Panc1 (cell line): Measurements from ENCODE around the gene ANKH. TPM values are rescaled to one million over a fixed set of nuclear protein-coding genes. Genes with fewer than 3 reads are reported as not detected.

ENCODE experiments used
- ATAC-seq: fragments of 200-7000 bp; cut with Tn5 transposase; 2 replicates; pipeline ENCODE4 v1.9.1; 2020; ENCODE audit warnings: mild to moderate bottlenecking, moderate library complexity
- BruUV-seq: library from RNA; stranded (reverse); fragments of 400-500 nt; replicated peaks from 2 replicates; lab custom pipeline; 2021; lab: Mats Ljungman, UMichigan
- CTCF ChIA-PET: fragments of 300-600 bp; sonication (Branson Sonifier 250); formaldehyde crosslinking; loops from one replicate; lab custom pipeline; 2022; ENCODE audit warnings: antibody characterized with exemption; lab: Charles Lee
- POLR2A ChIA-PET: fragments of 300-600 bp; sonication (Branson Sonifier 250); formaldehyde crosslinking; loops from one replicate; lab custom pipeline; 2022; ENCODE audit warnings: antibody characterized with exemption; lab: Charles Lee
- DNase-seq: peaks from one replicate; pipeline ENCODE4 v3.0.0-alpha.2; 2010; ENCODE audit warnings: low read depth, low spot score
- H3K27ac ChIP-seq: 2 replicates; pipeline ENCODE4 v1.5.1; 2011; ENCODE audit warnings: mild to moderate bottlenecking, low read length, inconsistent platforms
- H3K27me3 ChIP-seq: fragments of 200-500 bp; sonication (Bioruptor generic); 2 replicates; pipeline ENCODE4 v1.6.0; 2014; ENCODE audit warnings: low read length, inconsistent platforms; ENCODE audit not compliant: control insufficient read depth, insufficient read depth
- H3K36me3 ChIP-seq: fragments of 200-500 bp; sonication (Bioruptor generic); 2 replicates; pipeline ENCODE4 v1.5.1; 2014; ENCODE audit warnings: inconsistent platforms, mild to moderate bottlenecking, low read length, moderate library complexity; ENCODE audit not compliant: control insufficient read depth, insufficient read depth
- H3K4me1 ChIP-seq: 2 replicates; pipeline ENCODE4 v1.5.1; 2011; ENCODE audit warnings: inconsistent platforms, mild to moderate bottlenecking, low read length, moderate library complexity; ENCODE audit not compliant: control insufficient read depth, insufficient read depth
- H3K4me3 ChIP-seq, 2 experiments: 2 replicates each; pipeline ENCODE4 v1.5.1; 2011 to 2012; ENCODE audit warnings: low read depth in 2 of 2, low read length in 2 of 2, mild to moderate bottlenecking in 2 of 2, inconsistent platforms in 1 of 2, moderate library complexity in 1 of 2
- H3K9me3 ChIP-seq: fragments of 200-500 bp; sonication (Bioruptor generic); 2 replicates; pipeline ENCODE4 v1.5.1; 2014; ENCODE audit warnings: low read depth, mild to moderate bottlenecking, inconsistent platforms, low read length, moderate library complexity; ENCODE audit not compliant: control insufficient read depth, insufficient read depth
- CTCF ChIP-seq: fragments of 450-650 bp; IDR thresholded peaks from 2 replicates; pipeline ENCODE4 v1.5.1; 2017; ENCODE audit warnings: mild to moderate bottlenecking
- POLR2AphosphoS5 ChIP-seq: IDR thresholded peaks from 2 replicates; pipeline ENCODE4 v1.6.1; 2012; ENCODE audit warnings: mild to moderate bottlenecking, low read depth, low read length, moderate library complexity
- SIN3A ChIP-seq: IDR thresholded peaks from 2 replicates; pipeline ENCODE4 v1.6.1; 2012; ENCODE audit warnings: low read depth, mild to moderate bottlenecking, low read length, moderate library complexity, borderline replicate concordance; ENCODE audit not compliant: insufficient read depth
- TCF7L2 ChIP-seq: IDR thresholded peaks from 2 replicates; pipeline ENCODE4 v1.6.1; 2011; ENCODE audit warnings: mild to moderate bottlenecking, low read depth, low read length, inconsistent platforms
- in situ Hi-C: cut with HindIII; loops from 2 replicates; pipeline ENCODE4 v1.10.0; 2016; ENCODE audit warnings: low sequenced_read_pairs, low pct_unique_long_range_greater_than_20kb
- intact Hi-C: fragments of 100-400 bp; cut with micrococcal nuclease; formaldehyde crosslinking; loops from one replicate; pipeline ENCODE4 v1.10.0; 2022; ENCODE audit not compliant: unreplicated experiment
- total RNA-seq: library from RNA; stranded (reverse); gene quantifications from one replicate; pipeline ENCODE4 v1.2.1, GENCODE V29; 2021; ENCODE audit not compliant: unreplicated experiment
- TF ChIP-seq, protein P1 (sequence below), 2 experiments: IDR thresholded peaks; 2 replicates each; pipeline ENCODE4 v1.6.1; 2011 to 2012; ENCODE audit warnings: low read depth in 2 of 2, control low read depth in 1 of 2, low read length in 1 of 2, mild to moderate bottlenecking in 1 of 2, moderate library complexity in 1 of 2; ENCODE audit not compliant: insufficient read depth in 1 of 2

Gene ANKH
- total RNA-seq, 1 experiment from 2014 or later: 11.2 TPM

- ATAC-seq (no peak), DNase-seq (peak; percentile 8)
- Histone ChIP-seq H3K9me3 (no peaks in the 10 kb centered on the region), H3K4me3 (no peak overlapping the region), H3K36me3 (no peaks in the 10 kb centered on the region), H3K27me3 (peaks cover 3% of the 10 kb centered on the region; the same call in 1 of the 2 replicates), H3K4me1 (no peaks in the 10 kb centered on the region), H3K27ac (no peak overlapping the region)
- in situ Hi-C loops (no loop called here), intact Hi-C loops (loop anchor here (5.0 kb wide), 1 partner anchor 677 kb away; no protein-coding TSS in a partner anchor)
- BruUV-seq: no TSS peak
- ChIA-PET POLR2A (no interaction called here), CTCF (no interaction called here)
- TF ChIP-seq SIN3A (no peak), TCF7L2 (no peak), CTCF (no peak), POLR2AphosphoS5 (no peak)
- TF ChIP-seq, protein P1, sequence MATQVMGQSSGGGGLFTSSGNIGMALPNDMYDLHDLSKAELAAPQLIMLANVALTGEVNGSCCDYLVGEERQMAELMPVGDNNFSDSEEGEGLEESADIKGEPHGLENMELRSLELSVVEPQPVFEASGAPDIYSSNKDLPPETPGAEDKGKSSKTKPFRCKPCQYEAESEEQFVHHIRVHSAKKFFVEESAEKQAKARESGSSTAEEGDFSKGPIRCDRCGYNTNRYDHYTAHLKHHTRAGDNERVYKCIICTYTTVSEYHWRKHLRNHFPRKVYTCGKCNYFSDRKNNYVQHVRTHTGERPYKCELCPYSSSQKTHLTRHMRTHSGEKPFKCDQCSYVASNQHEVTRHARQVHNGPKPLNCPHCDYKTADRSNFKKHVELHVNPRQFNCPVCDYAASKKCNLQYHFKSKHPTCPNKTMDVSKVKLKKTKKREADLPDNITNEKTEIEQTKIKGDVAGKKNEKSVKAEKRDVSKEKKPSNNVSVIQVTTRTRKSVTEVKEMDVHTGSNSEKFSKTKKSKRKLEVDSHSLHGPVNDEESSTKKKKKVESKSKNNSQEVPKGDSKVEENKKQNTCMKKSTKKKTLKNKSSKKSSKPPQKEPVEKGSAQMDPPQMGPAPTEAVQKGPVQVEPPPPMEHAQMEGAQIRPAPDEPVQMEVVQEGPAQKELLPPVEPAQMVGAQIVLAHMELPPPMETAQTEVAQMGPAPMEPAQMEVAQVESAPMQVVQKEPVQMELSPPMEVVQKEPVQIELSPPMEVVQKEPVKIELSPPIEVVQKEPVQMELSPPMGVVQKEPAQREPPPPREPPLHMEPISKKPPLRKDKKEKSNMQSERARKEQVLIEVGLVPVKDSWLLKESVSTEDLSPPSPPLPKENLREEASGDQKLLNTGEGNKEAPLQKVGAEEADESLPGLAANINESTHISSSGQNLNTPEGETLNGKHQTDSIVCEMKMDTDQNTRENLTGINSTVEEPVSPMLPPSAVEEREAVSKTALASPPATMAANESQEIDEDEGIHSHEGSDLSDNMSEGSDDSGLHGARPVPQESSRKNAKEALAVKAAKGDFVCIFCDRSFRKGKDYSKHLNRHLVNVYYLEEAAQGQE (IDR thresholded peaks at IDR 0.05; ENCODE audit: insufficient read depth in 1 of 2, low read depth in 2 of 2, low read length in 1 of 2): no peak
Measured at GRCh38 chr5:14864181-14864812, 7.3 kb downstream of the ANKH start.

- no peak for ATAC-seq
- H3K9me3 ChIP-seq: no peaks in the 10 kb centered on the region
- intact Hi-C loops (loop anchor here (5.0 kb wide), 1 partner anchor 676 kb away; no protein-coding TSS in a partner anchor), in situ Hi-C loops (no loop called here)
- no peaks in the 10 kb centered on the region for H3K4me1 ChIP-seq
- POLR2A ChIA-PET: no interaction called here
- TF ChIP-seq SIN3A: no peak
- TF ChIP-seq CTCF: no peak
- no peak for TF ChIP-seq POLR2AphosphoS5
- TF ChIP-seq, protein P1 (IDR thresholded peaks at IDR 0.05; ENCODE audit: insufficient read depth in 1 of 2, low read depth in 2 of 2, low read length in 1 of 2): no peak
- no peak for TF ChIP-seq TCF7L2
- CTCF ChIA-PET: no interaction called here
- H3K4me3 ChIP-seq: no peak overlapping the region
- DNase-seq: no peak
- H3K27me3 ChIP-seq: no peaks in the 10 kb centered on the region
- no peak overlapping the region for H3K27ac ChIP-seq
- no TSS peak for BruUV-seq
- H3K36me3 ChIP-seq: no peaks in the 10 kb centered on the region
Measured at GRCh38 chr5:14863105-14863504, 8.5 kb downstream of the ANKH start.
